Measurements from ENCODE around the gene COX19. TPM values are rescaled to one million over a fixed set of nuclear protein-coding genes. Genes with fewer than 3 reads are reported as not detected.

COX19 gene
- total and polyA plus RNA-seq, 2 of the 13 experiments (the other 11 are each of a cell fraction or from before 2014, with no cell fraction given), result 11.5 to 21.7 TPM

DNA sequence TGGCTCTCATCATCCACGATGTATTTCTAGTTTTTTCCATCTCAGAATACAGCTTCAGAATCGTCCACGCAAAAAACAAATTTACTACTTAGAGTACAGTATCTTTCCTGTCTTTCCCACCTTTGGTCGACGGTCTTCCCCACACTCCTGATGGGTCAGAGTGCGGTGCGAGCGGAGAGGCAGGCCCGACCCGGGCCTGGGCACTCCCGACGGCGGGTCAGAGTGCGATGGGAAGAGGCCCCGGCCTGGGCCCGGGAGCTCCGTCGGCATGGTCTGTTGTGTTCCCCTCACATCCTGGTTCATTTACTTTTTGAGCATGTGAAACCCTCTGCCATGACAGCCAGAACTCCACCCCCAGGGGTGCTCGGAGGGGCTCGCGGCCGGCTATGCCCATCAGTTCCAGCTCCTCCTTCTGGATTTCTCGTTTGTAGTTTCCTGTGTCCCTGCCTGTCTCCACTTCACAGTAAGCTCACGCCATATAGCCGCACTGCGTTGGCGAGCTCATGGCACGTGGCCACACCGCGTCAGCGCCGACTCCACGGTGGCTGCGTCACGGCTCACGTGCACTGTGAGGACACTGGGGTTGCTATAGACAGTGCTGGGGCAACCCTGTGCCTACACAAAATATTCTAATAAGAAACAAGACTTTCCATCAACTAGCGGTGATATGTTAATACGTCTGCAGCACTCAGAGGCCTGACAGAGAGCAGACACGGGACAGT is 7.8 kb downstream of the COX19 start:
- Histone ChIP-seq H3K4me3 (replicated peaks in 1 of 3; ENCODE audit: insufficient read depth in 1 of 3, low read depth in 2 of 3, low read length in 3 of 3) (no peak overlapping the region), H3K27me3 (ENCODE audit: control insufficient read depth in 1 of 2, insufficient read depth in 2 of 2, low read length in 2 of 2) (no peaks in the 10 kb centered on the region), H3K36me3 (replicated peaks in 1 of 2; ENCODE audit: control insufficient read depth in 1 of 2, insufficient read depth in 2 of 2, low read length in 2 of 2) (peaks cover 21 to 48% of the 10 kb centered on the region in 2 experiments), H3K9me3 (ENCODE audit: low read length) (no peaks in the 10 kb centered on the region), H2AFZ (ENCODE audit: low read length) (no peak overlapping the region), H3K9ac (ENCODE audit: insufficient read depth, low read depth, low read length) (no peak overlapping the region), H4K20me1 (ENCODE audit: insufficient read depth, low read length) (peaks cover 18% of the 10 kb centered on the region; the same call in 1 of the 2 replicates), H3K79me2 (ENCODE audit: insufficient read depth, low read length) (peaks cover 28% of the 10 kb centered on the region), H3K4me2 (ENCODE audit: low read depth, low read length) (no peak overlapping the region), H3K27ac (ENCODE audit: extremely low read length, insufficient read depth, low read length) (no peak overlapping the region), H3K4me1 (ENCODE audit: insufficient read depth, low read length) (peaks cover 59% of the 10 kb centered on the region)
- POLR2A ChIA-PET, result interaction anchor here (0.9 to 4.5 kb wide), 7 partner anchors 7 to 39 kb away, joined by 3 to 48 read pairs (median 18); partner anchors contain the start of genes COX19 and CYP2W1
- no TSS peak for BruUV-seq (replicated peaks)
- CTCF ChIA-PET (ENCODE audit: low intra/inter-chr PET ratio, low total read pairs), result no interaction called here
- intact Hi-C loops (cut with micrococcal nuclease; ENCODE audit: unreplicated experiment), result no loop called here
- ATAC-seq (no peak), DNase-seq (ENCODE audit: low spot score) (no peak), FAIRE-seq (no peak)
- in situ Hi-C loops (cut with HindIII; ENCODE audit: extremely low pct_ligation_motif_present, low pct_unique_long_range_greater_than_20kb), result no loop called here
- WGBS (ENCODE audit: low lambda C conversion rate), result 91% methylated on average over 37 of the region's 39 CpGs
- TF ChIP-seq ZNF619 (CRISPR knock-in tag; IDR thresholded peaks at IDR 0.05) (no peak), RORA (CRISPR knock-in tag; IDR thresholded peaks at IDR 0.05) (no peak), KAT7 (CRISPR knock-in tag; IDR thresholded peaks at IDR 0.05; ENCODE audit: borderline replicate concordance) (no peak), GABPB1 (CRISPR knock-in tag; IDR thresholded peaks at IDR 0.05) (no peak), ZNF484 (CRISPR knock-in tag; IDR thresholded peaks at IDR 0.05; ENCODE audit: borderline replicate concordance, low read depth) (no peak), ZNF788 (CRISPR knock-in tag; IDR thresholded peaks at IDR 0.05; ENCODE audit: borderline replicate concordance) (no peak), ZNF879 (CRISPR knock-in tag; IDR thresholded peaks at IDR 0.05) (no peak), RBFOX2 (IDR thresholded peaks at IDR 0.05; ENCODE audit: low read depth, low read length) (peak; percentile 39), RBM39 (IDR thresholded peaks at IDR 0.05; ENCODE audit: low read depth, low read length, poor library complexity, severe bottlenecking) (peak; percentile 7), POLR2G (IDR thresholded peaks at IDR 0.05; ENCODE audit: low read depth, low read length) (0 out of 2 replicates have a peak, but pooled peaks have one; percentile 11), ZNF567 (CRISPR knock-in tag; IDR thresholded peaks at IDR 0.05; ENCODE audit: borderline replicate concordance) (no peak), AKAP8 (CRISPR knock-in tag; IDR thresholded peaks at IDR 0.05) (no peak), NONO (IDR thresholded peaks at IDR 0.05) (no peak), NONO (CRISPR knock-in tag; conservative IDR thresholded peaks at IDR 0.05) (0 out of 2 replicates have a peak, but pooled peaks have one; percentile 11)
- TF ChIP-seq, protein P1, sequence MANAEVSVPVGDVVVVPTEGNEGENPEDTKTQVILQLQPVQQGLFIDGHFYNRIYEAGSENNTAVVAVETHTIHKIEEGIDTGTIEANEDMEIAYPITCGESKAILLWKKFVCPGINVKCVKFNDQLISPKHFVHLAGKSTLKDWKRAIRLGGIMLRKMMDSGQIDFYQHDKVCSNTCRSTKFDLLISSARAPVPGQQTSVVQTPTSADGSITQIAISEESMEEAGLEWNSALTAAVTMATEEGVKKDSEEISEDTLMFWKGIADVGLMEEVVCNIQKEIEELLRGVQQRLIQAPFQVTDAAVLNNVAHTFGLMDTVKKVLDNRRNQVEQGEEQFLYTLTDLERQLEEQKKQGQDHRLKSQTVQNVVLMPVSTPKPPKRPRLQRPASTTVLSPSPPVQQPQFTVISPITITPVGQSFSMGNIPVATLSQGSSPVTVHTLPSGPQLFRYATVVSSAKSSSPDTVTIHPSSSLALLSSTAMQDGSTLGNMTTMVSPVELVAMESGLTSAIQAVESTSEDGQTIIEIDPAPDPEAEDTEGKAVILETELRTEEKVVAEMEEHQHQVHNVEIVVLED (CRISPR knock-in tag; IDR thresholded peaks at IDR 0.05; ENCODE audit: borderline replicate concordance), result no peak
- TF ChIP-seq, protein P2, sequence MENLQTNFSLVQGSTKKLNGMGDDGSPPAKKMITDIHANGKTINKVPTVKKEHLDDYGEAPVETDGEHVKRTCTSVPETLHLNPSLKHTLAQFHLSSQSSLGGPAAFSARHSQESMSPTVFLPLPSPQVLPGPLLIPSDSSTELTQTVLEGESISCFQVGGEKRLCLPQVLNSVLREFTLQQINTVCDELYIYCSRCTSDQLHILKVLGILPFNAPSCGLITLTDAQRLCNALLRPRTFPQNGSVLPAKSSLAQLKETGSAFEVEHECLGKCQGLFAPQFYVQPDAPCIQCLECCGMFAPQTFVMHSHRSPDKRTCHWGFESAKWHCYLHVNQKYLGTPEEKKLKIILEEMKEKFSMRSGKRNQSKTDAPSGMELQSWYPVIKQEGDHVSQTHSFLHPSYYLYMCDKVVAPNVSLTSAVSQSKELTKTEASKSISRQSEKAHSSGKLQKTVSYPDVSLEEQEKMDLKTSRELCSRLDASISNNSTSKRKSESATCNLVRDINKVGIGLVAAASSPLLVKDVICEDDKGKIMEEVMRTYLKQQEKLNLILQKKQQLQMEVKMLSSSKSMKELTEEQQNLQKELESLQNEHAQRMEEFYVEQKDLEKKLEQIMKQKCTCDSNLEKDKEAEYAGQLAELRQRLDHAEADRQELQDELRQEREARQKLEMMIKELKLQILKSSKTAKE (CRISPR knock-in tag; IDR thresholded peaks at IDR 0.05; ENCODE audit: borderline replicate concordance), result no peak
